HEK293 (cell line): ENCODE results near the gene RLF.

ENCODE experiments used
- WT1 ChIP-seq: fragments of 450-650 bp; formaldehyde crosslinking; IDR thresholded peaks from 2 replicates; pipeline ENCODE4 v1.5.1; 2016; ENCODE audit warnings: missing biosample characterization, missing genetic modification characterization
- ZNF423 ChIP-seq: fragments of 450-650 bp; formaldehyde crosslinking; IDR thresholded peaks from 2 replicates; pipeline ENCODE4 v1.5.1; 2016; ENCODE audit warnings: missing biosample characterization, missing genetic modification characterization
- TF ChIP-seq, protein P1 (sequence below): fragments of 450-650 bp; formaldehyde crosslinking; IDR thresholded peaks from 2 replicates; pipeline ENCODE4 v1.5.1; 2016; ENCODE audit warnings: missing biosample characterization, missing genetic modification characterization

DNA sequence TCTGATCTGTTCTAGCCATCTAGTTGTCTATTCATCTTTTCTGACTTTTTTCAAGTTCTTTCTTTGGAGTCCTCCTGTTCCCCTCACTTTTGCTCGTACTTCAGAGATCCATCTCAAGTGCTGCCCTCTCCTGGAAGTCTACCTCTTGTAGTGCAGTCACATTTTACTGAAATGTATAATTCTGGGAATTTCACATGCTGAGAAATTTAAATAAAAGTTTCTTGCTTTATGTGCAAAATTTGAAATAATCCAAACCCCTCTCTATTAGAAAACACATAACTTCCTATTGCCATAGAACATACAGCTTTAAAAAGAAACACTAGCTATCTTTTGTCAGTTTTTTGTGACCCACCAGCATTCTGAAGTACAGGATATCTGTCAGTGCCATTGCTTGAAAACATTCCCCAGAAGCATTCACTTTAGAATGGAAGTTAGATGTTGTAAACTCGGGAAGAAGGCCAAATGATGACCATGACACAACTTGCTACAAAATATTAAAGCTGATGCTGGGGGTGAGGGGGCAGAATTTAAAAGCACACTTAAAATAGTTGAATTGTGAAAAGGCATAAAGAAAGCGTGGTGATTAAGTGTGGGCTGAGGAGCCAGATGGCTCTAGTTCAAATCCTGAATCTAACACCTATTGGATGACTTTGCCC, 22.0 kb downstream of the RLF start:
- TF ChIP-seq, protein P1, sequence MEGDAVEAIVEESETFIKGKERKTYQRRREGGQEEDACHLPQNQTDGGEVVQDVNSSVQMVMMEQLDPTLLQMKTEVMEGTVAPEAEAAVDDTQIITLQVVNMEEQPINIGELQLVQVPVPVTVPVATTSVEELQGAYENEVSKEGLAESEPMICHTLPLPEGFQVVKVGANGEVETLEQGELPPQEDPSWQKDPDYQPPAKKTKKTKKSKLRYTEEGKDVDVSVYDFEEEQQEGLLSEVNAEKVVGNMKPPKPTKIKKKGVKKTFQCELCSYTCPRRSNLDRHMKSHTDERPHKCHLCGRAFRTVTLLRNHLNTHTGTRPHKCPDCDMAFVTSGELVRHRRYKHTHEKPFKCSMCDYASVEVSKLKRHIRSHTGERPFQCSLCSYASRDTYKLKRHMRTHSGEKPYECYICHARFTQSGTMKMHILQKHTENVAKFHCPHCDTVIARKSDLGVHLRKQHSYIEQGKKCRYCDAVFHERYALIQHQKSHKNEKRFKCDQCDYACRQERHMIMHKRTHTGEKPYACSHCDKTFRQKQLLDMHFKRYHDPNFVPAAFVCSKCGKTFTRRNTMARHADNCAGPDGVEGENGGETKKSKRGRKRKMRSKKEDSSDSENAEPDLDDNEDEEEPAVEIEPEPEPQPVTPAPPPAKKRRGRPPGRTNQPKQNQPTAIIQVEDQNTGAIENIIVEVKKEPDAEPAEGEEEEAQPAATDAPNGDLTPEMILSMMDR (tag by site-specific recombination), result no peak; the same call in 1 of the 2 replicates
- TF ChIP-seq ZNF423 (tag by site-specific recombination) (no peak), WT1 (tag by site-specific recombination) (no peak)
